OCI-LY7 (cell line): ENCODE results near the gene TAF4.

Experiments
- EZH2phosphoT487 ChIP-seq: fragments of 200-600 bp; sonication (generic); IDR thresholded peaks from 2 replicates; pipeline ENCODE4 v1.6.1; 2018; ENCODE audit warnings: low read depth, borderline replicate concordance, mild to moderate bottlenecking, mixed run types, antibody characterized with exemption, low read length, moderate library complexity, mixed read lengths
- TF ChIP-seq, protein P1 (sequence below): fragments of 200-600 bp; sonication (generic); conservative IDR thresholded peaks from 2 replicates; pipeline ENCODE4 v1.5.1; 2014; ENCODE audit warnings: mild to moderate bottlenecking, antibody characterized with exemption, low read length, moderate library complexity, mixed read lengths

DNA sequence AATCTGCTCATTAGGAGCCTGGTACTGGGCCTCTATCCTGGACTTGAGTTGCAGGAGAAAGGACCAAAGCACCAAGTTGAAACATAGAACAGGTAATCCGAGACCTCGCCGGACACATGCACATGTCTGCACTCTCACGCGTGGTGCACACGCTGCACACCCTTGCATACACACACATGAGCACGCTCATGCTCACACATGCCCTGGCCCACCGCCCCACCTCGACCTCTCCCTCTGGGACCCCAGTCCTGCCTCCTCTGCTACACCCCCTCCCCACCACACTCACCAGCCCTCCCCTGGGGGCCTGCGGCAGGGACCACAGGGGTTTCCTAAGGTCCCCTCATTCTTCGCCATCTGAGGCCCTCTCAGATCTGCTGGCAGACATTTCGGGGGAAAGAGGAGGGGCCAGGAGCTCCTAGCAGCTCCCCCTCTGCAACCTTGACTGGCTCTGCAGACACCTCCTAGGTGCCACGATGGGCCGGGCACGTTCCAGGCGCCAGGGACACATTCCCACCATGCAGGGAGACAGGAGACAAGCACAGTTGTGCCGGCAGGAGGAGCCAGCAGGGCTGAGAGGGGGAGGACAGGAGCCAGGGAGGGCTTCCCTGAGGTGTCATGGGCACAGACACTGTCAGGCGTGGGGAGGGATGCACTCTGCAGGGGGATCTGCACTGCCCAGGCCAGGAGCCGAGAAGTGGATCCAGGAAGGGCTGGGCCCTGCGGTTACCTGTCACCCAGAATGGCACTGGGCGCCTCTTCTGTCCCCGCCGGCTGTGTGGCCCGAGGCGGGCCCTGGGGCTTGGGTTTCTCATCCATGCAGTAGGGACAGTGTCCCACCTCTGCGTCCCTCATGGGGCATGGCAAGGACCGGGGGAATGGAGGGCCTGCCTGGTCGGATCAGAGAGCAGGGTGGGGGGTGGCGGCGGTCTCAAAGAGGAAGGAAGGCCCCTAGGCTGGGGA lies 31.0 kb upstream of the TAF4 start:
- TF ChIP-seq, protein P1, sequence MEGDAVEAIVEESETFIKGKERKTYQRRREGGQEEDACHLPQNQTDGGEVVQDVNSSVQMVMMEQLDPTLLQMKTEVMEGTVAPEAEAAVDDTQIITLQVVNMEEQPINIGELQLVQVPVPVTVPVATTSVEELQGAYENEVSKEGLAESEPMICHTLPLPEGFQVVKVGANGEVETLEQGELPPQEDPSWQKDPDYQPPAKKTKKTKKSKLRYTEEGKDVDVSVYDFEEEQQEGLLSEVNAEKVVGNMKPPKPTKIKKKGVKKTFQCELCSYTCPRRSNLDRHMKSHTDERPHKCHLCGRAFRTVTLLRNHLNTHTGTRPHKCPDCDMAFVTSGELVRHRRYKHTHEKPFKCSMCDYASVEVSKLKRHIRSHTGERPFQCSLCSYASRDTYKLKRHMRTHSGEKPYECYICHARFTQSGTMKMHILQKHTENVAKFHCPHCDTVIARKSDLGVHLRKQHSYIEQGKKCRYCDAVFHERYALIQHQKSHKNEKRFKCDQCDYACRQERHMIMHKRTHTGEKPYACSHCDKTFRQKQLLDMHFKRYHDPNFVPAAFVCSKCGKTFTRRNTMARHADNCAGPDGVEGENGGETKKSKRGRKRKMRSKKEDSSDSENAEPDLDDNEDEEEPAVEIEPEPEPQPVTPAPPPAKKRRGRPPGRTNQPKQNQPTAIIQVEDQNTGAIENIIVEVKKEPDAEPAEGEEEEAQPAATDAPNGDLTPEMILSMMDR = no peak
- TF ChIP-seq EZH2phosphoT487 = no peak
